K562 (cell line): ENCODE measurements around the gene C9orf50. TPM values are rescaled to one million over a fixed set of nuclear protein-coding genes. Genes with fewer than 3 reads are reported as not detected.
A peak's percentile ranks its signal among the peaks of the same experiment; 100 is the strongest.

ENCODE experiments used
- ATF2 ChIP-seq: sonication (generic); formaldehyde crosslinking; IDR thresholded peaks from 2 replicates; pipeline ENCODE4 v1.8.1; 2022; ENCODE audit warnings: missing genetic modification reagents
- CXXC5 ChIP-seq: fragments of 250-450 bp; sonication (Bioruptor Pico); IDR thresholded peaks from 2 replicates; pipeline ENCODE4 v1.8.0; 2022; ENCODE audit warnings: inconsistent platforms, mild to moderate bottlenecking, moderate library complexity
- MYBL2 ChIP-seq, 2 experiments: fragments of 450-650 bp in 1 of 2; sonication (generic) in 1 of 2; formaldehyde crosslinking in 1 of 2; IDR thresholded peaks; 2 replicates each; pipeline versions ENCODE4 v1.6.1 to v1.8.1; 2017 to 2022; ENCODE audit warnings: borderline replicate concordance in 1 of 2, inconsistent platforms in 1 of 2, low read depth in 1 of 2, mild to moderate bottlenecking in 1 of 2, missing genetic modification reagents in 1 of 2, moderate library complexity in 1 of 2
- REST ChIP-seq, 2 experiments: fragments of 450-650 bp; formaldehyde crosslinking in 1 of 2; IDR thresholded peaks; 2 replicates each; pipeline versions ENCODE4 v1.4.0 to v1.6.1; 2014 to 2020; ENCODE audit warnings: mild to moderate bottlenecking in 2 of 2, borderline replicate concordance in 1 of 2, low read depth in 1 of 2
- SRF ChIP-seq, 2 experiments: fragments of 250-450, 450-650 bp in 1 of 2; sonication (Bioruptor Pico) in 1 of 2; sonication (generic) in 1 of 2; formaldehyde crosslinking; IDR thresholded peaks; 2 replicates each; pipeline versions ENCODE4 v1.5.0 to v1.5.1; 2020 to 2022; ENCODE audit warnings: mild to moderate bottlenecking in 1 of 2, missing genetic modification reagents in 1 of 2
- U2AF1 ChIP-seq: fragments of 200-400 bp; formaldehyde crosslinking; optimal IDR thresholded peaks from 2 replicates; pipeline ENCODE3; 2017; ENCODE audit warnings: mild to moderate bottlenecking, low read depth, low read length, moderate library complexity
- ZNF277 ChIP-seq: fragments of 250-450 bp; sonication (Bioruptor Pico); IDR thresholded peaks from 2 replicates; pipeline ENCODE4 v1.8.0; 2022; ENCODE audit warnings: inconsistent platforms, mild to moderate bottlenecking, moderate library complexity, borderline replicate concordance
- ZNF398 ChIP-seq: fragments of 250-450 bp; sonication (Bioruptor Pico); IDR thresholded peaks from 2 replicates; pipeline ENCODE4 v1.8.0; 2021; ENCODE audit warnings: moderate library complexity, mild to moderate bottlenecking, inconsistent platforms
- polyA plus RNA-seq, 8 experiments: library from polyadenylated mRNA; depleted of rRNA in 4 of 8; stranded (reverse) in 5 of 8; unstranded in 3 of 8; fragments of >200 nt; fragmentation: Nextera tagmentation in 2 of 8; fragmentation: Illumina TruSeq in 1 of 8; extraction: Ambion mirVana in 2 of 8; extraction: Trizol in 1 of 8; gene quantifications; 2 replicates each; pipeline versions ENCODE4 v1.2.1 to v1.2.3, GENCODE V29; 2011 to 2014; ENCODE audit warnings: inconsistent platforms in 1 of 8, missing spikeins in 1 of 8
- total RNA-seq, 7 experiments: library from RNA; depleted of rRNA in 6 of 7; stranded (reverse); fragments of >200 nt in 6 of 7; fragmentation: Illumina TruSeq in 2 of 7; extraction: Trizol in 2 of 7; gene quantifications; 2 replicates each; pipeline versions ENCODE4 v1.2.1 to v1.2.3, GENCODE V29; 2011 to 2021; ENCODE audit warnings: low replicate concordance in 1 of 7

The C9orf50 gene
- total and polyA plus RNA-seq, 9 of the 15 experiments (the other 6 are each of a cell fraction or from before 2014, with no cell fraction given) = not detected

- TF ChIP-seq ZNF398 (CRISPR knock-in tag) (no peak), ATF2 (no peak), SRF (CRISPR knock-in tag; IDR thresholded peaks at IDR 0.05) (no peak), REST (IDR thresholded peaks at IDR 0.05; ENCODE audit: borderline replicate concordance) (peak; percentile 17; the same call in 1 of the 2 replicates), REST (CRISPR knock-in tag; IDR thresholded peaks at IDR 0.05; ENCODE audit: low read depth) (no peak), MYBL2 (IDR thresholded peaks at IDR 0.05; ENCODE audit: low read depth) (no peak), MYBL2 (CRISPR knock-in tag; IDR thresholded peaks at IDR 0.05; ENCODE audit: borderline replicate concordance) (no peak), CXXC5 (CRISPR knock-in tag) (no peak), U2AF1 (no peak), ZNF277 (no peak)
These were observed 3.7 kb downstream of the C9orf50 start (continued) for GRCh38 chr9:129617167-129617566.
